T-helper 17 cell (primary cell): ENCODE data around the gene PRDM11. TPM values are rescaled to one million over a fixed set of nuclear protein-coding genes. Genes with fewer than 3 reads are reported as not detected.

ENCODE experiments used
- ATAC-seq: fragments of 150-1000 bp; cut with Tn5 transposase; 2 replicates; pipeline ENCODE4 v1.10.0; 2021; ENCODE audit warnings: mild to moderate bottlenecking, moderate library complexity
- DNase-seq, 3 donors: peaks; one replicate each; pipeline versions ENCODE4 v3.0.0 to v3.0.0-alpha.2; 2020 to 2021
- H3K9me3 ChIP-seq: one replicate; pipeline ENCODE4 v1.7.0; 2013; ENCODE audit warnings: low read length, mild to moderate bottlenecking; ENCODE audit not compliant: control insufficient read depth, poor library complexity, severe bottlenecking
- H3K27ac Mint-ChIP-seq: one replicate; pipeline ENCODE4 v1.8.0; 2022; ENCODE audit warnings: mild to moderate bottlenecking, moderate library complexity, mixed read lengths
- H3K27me3 Mint-ChIP-seq: one replicate; pipeline ENCODE4 v1.8.0; 2022; ENCODE audit warnings: mixed read lengths
- H3K36me3 Mint-ChIP-seq: one replicate; pipeline ENCODE4 v1.8.0; 2022; ENCODE audit warnings: low read depth, mixed read lengths
- H3K4me1 Mint-ChIP-seq: one replicate; pipeline ENCODE4 v1.8.0; 2022; ENCODE audit warnings: mild to moderate bottlenecking, mixed read lengths
- H3K4me3 Mint-ChIP-seq: one replicate; pipeline ENCODE4 v1.8.0; 2022; ENCODE audit warnings: mild to moderate bottlenecking, moderate library complexity, mixed read lengths
- total RNA-seq, 4 donors: library from RNA in 2 of 4; stranded (reverse) in 2 of 4; gene quantifications; one replicate each; pipeline ENCODE4 v1.2.3 and lab custom pipeline; 2022 to 2026

The PRDM11 gene
- total RNA-seq, 2 donors from 2014 or later, result 4.6 to 6.5 TPM

DNA sequence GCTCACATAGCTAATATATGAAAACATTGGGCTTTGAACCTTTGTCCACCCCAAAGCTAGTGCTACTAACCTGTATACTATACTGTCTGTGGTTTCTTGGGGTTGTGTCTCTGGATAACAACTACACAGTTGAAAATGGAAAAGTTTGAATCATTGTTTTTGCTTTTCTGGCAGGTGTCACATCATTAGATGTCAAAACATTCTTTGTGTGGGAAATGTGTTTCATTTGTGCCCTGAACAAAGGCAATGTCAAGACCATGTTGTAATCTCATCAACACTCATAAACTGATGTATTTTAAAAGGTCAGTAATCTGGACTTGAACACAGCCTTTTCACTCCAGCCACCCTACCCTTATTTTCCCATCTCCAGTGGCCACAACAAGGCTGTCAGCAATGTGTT lies 123.2 kb downstream of the PRDM11 start:
- Mint-ChIP-seq H3K4me3 (no peak overlapping the region), H3K27me3 (peaks cover 83% of the 10 kb centered on the region), H3K36me3 (peaks cover 3% of the 10 kb centered on the region), H3K4me1 (no peaks in the 10 kb centered on the region), H3K27ac (no peak overlapping the region)
- DNase-seq (no peak), ATAC-seq (no peak)
- no peaks in the 10 kb centered on the region for H3K9me3 ChIP-seq

DNA sequence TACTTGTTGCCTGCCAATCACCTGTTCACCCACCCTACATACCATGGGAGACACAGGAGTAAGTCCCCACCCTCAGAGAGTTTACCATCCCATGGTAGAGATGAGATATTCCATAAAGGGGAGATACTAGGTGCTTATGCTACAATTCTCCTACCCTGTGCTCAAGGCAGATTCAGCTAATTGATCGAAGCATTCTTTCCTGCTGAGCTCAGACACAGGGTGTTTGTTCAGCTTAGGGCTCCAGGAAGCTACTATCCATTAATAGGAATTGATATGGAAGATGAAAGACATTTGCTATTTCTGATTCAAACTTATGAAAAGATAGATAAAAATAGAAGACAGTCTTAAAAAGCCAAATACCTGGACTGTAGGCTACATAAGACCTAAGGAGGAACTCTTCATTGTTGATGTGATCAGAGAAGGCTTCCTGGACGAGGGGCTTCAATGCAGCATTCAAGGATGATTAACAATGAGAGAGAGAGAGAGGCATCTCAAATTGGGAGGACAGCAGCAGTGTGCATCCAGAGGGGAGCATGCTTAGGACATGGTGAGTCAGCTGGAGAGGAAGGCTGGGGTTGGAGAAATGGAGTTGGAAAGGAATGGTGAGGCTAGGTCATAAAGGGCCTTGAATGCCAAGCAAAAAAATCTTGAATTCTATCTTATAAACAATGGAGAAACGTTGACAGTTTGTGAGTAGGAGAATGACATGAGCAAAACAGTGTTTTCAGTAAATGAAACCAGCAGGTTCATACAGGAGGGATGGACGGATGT lies 124.7 kb downstream of the PRDM11 start:
- ATAC-seq (no peak), DNase-seq (no peak)
- no peak overlapping the region for H3K27ac Mint-ChIP-seq
- peaks cover 3% of the 10 kb centered on the region for H3K36me3 Mint-ChIP-seq
- H3K4me3 Mint-ChIP-seq, result no peak overlapping the region
- H3K4me1 Mint-ChIP-seq, result no peaks in the 10 kb centered on the region
- H3K9me3 ChIP-seq, result no peaks in the 10 kb centered on the region
- peaks cover 83% of the 10 kb centered on the region for H3K27me3 Mint-ChIP-seq

DNA sequence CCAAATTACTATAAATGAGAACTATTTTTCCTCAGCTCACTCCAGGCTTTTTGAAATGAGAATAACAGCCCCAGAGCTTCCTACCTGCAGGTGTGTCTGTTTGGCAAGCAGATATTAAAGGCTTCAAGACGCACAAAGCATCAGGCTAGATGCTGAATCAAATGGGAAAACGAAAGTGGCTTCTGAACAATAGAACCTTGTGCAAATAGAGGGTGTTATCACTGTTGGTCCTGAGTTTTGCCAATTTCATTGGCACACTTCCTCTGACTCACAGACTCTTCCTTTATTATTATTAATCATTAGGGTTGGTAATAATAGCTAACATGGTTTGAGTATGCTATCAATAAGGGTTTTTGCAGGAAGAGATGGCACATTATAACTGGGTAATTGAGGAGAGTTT lies 126.3 kb downstream of the PRDM11 start:
- no peaks in the 10 kb centered on the region for H3K4me1 Mint-ChIP-seq
- H3K27me3 Mint-ChIP-seq, result peaks cover 82% of the 10 kb centered on the region
- ATAC-seq, result no peak
- H3K27ac Mint-ChIP-seq, result no peak overlapping the region
- H3K4me3 Mint-ChIP-seq, result no peak overlapping the region
- DNase-seq, result no peak
- peaks cover 6% of the 10 kb centered on the region for H3K36me3 Mint-ChIP-seq
- H3K9me3 ChIP-seq, result no peaks in the 10 kb centered on the region

DNA sequence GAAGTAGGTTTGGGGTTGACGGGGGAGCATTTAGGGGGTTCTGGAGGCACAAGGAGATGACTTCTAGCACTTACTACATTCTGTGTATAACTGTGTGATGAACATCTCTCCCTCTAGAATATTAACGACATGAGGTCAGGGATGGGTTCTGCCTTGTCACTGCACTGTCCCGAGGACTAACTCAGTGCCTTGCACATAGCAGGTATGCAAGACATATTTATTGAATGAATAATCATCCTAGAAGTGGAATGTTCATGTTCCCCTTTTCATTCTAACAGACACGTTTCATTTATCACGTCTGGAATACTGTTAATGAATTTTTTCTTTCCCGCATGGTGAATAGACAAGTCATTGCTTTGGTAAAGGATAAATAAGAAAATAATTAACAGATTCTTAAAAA lies 127.1 kb downstream of the PRDM11 start:
- no peak overlapping the region for H3K4me3 Mint-ChIP-seq
- H3K27ac Mint-ChIP-seq, result no peak overlapping the region
- DNase-seq (no peak), ATAC-seq (no peak)
- no peaks in the 10 kb centered on the region for H3K4me1 Mint-ChIP-seq
- no peaks in the 10 kb centered on the region for H3K9me3 ChIP-seq
- peaks cover 77% of the 10 kb centered on the region for H3K27me3 Mint-ChIP-seq
- H3K36me3 Mint-ChIP-seq, result peaks cover 6% of the 10 kb centered on the region

DNA sequence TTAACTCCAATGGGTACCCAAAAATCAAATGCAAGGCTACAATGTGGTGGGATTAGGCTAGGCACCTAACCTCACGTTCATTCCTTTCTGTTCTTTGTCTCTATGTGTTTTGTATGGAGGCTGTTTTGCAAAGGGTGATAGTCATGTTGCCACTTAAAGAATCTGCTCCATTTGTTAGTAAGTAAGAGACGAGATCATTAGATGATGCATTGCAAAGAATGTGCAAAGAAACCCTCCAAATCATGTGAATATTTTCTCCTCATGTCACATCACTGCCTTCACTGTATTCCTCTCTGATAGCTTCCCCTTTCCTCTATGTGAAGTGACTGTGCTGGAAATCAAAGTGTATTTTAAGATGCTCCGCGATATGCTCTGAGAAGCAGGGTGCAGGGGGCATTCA lies 127.8 kb downstream of the PRDM11 start:
- no peak overlapping the region for H3K4me3 Mint-ChIP-seq
- peaks cover 71% of the 10 kb centered on the region for H3K27me3 Mint-ChIP-seq
- ATAC-seq (no peak), DNase-seq (no peak)
- no peaks in the 10 kb centered on the region for H3K9me3 ChIP-seq
- H3K27ac Mint-ChIP-seq, result no peak overlapping the region
- H3K36me3 Mint-ChIP-seq, result peaks cover 6% of the 10 kb centered on the region
- H3K4me1 Mint-ChIP-seq, result no peaks in the 10 kb centered on the region

DNA sequence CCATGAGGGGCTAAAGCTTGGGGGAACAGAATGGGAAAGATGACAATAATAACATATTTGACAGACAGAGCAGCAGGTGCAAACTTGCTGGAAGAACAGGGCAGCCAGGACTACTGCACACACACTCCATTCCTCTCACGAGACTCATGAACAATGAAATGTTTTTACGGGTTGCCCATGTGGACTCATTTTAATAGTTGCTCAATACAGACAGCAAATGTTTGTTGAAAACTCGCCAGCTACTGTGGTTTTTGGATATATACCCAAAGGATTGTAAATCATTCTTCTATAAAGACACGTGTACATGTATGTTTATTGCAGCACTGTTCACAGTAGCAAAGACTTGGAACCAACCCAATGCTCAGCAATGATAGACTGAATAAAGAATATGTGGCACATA lies 129.4 kb downstream of the PRDM11 start:
- DNase-seq, result no peak
- no peaks in the 10 kb centered on the region for H3K4me1 Mint-ChIP-seq
- no peak for ATAC-seq
- no peak overlapping the region for H3K4me3 Mint-ChIP-seq
- no peaks in the 10 kb centered on the region for H3K9me3 ChIP-seq
- H3K27me3 Mint-ChIP-seq, result peaks cover 63% of the 10 kb centered on the region
- no peak overlapping the region for H3K27ac Mint-ChIP-seq
- H3K36me3 Mint-ChIP-seq, result peaks cover 8% of the 10 kb centered on the region

DNA sequence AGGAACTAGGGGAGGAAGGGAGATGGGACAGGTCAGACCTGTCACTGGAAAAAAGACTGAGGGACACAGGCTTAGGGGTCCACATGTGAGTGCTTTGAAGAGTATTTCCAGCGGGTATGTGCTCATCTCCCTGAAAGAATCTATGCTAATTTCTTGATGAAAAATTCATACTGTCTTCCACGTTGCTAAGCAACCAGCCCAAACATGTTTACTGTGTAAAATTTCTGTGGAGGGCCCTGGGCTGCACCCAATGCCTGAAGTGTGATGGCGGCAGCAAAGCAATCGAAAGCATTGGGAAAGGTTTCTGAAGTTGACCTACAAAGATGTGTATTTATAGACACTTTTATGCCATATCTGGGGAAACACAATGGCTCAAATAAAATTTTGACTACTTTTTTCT lies 132.3 kb downstream of the PRDM11 start:
- H3K9me3 ChIP-seq, result no peaks in the 10 kb centered on the region
- peaks cover 2% of the 10 kb centered on the region for H3K4me1 Mint-ChIP-seq
- no peak overlapping the region for H3K4me3 Mint-ChIP-seq
- peaks cover 5% of the 10 kb centered on the region for H3K36me3 Mint-ChIP-seq
- H3K27me3 Mint-ChIP-seq, result peaks cover 60% of the 10 kb centered on the region
- DNase-seq (no peak), ATAC-seq (no peak)
- H3K27ac Mint-ChIP-seq, result no peak overlapping the region

DNA sequence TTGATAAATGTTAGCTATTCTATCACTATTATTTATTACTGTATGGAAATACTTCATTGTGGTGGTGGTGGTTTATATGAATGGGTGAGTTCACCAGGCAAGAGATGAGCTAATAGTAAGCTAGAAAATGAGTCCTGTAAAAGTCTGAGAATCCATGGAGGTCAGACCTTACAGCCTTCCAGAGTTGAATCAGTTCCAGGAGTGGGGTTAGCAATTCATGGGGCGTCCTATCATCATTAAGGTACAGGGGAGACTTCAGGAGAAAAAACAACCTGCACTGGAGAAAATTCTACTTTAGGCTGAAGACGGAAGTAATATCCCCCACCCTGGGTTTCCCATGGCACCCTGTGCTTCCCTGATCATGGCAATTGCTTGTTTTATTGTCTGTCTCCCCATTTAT lies 133.2 kb downstream of the PRDM11 start:
- Mint-ChIP-seq H3K4me1 (peaks cover 2% of the 10 kb centered on the region), H3K27me3 (peaks cover 61% of the 10 kb centered on the region)

DNA sequence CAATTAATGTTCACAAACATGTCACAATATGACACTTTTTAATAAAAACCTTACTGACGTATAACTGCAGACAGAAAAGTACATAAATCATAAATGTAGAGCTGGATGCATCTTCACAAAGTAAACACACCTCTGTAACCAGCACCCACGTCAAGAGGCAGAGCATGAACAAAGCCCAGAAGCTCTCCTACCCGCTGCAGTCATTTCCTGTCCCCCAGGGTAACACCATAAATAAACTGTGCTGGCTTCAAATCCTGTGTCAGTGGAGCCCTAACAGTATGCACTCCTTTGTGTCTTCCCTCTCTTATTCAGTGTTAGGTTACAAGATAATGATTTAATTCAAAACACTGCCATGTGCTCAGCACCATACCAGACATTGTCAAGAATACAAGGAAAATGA lies 134.0 kb downstream of the PRDM11 start:
- ATAC-seq, result peak; percentile 48
- H3K9me3 ChIP-seq, result no peaks in the 10 kb centered on the region
- Mint-ChIP-seq H3K4me1 (peaks cover 3% of the 10 kb centered on the region), H3K36me3 (peaks cover 5% of the 10 kb centered on the region), H3K27me3 (peaks cover 58% of the 10 kb centered on the region), H3K27ac (no peak overlapping the region), H3K4me3 (no peak overlapping the region)
- DNase-seq, result no peak

More for the DNA sequence above, 133.2 kb downstream of the PRDM11 start:
- DNase-seq (no peak), ATAC-seq (no peak)
- no peaks in the 10 kb centered on the region for H3K9me3 ChIP-seq
- Mint-ChIP-seq H3K36me3 (peaks cover 5% of the 10 kb centered on the region), H3K4me3 (no peak overlapping the region), H3K27ac (no peak overlapping the region)

DNA sequence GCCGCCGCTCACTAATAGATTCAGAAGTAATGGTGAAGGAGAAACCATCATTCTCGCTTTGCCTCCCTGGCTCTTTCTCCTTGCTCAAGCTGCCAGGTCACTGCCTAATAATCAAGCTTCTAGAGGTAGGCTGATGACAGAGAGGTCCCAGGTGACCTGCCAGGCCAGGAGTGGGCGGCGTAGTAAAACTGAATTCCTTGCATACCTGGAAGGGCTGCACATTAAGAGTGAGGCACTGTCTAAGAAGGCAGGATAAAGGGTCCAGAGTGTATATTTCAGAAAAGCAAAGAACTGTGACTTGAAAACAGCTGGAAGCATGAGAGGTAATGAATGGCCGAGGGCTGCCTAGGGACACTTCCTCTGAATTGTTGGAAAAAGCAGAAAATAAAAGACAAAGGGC lies 135.6 kb downstream of the PRDM11 start:
- DNase-seq (no peak), ATAC-seq (no peak)
- peaks cover 5% of the 10 kb centered on the region for H3K36me3 Mint-ChIP-seq
- H3K27me3 Mint-ChIP-seq, result peaks cover 58% of the 10 kb centered on the region
- no peak overlapping the region for H3K4me3 Mint-ChIP-seq
- H3K27ac Mint-ChIP-seq, result no peak overlapping the region
- H3K4me1 Mint-ChIP-seq, result peaks cover 5% of the 10 kb centered on the region
- no peaks in the 10 kb centered on the region for H3K9me3 ChIP-seq

Other genes starting within 250 kb of the PRDM11 start
- gene TP53I11, start 195.8 kb upstream of the PRDM11 start, total RNA-seq, result 1 to 10 TPM; 1.8 to 3.9 TPM
- gene SYT13, start 139.7 kb downstream of the PRDM11 start, total RNA-seq, result under 1 TPM in 1 of 2 donors, not detected in 1; 0.89 TPM